Measurements from ENCODE around the gene MPZ. TPM values are rescaled to one million over a fixed set of nuclear protein-coding genes. Genes with fewer than 3 reads are reported as not detected.
A peak's percentile ranks its signal among the peaks of the same experiment; 100 is the strongest.

The MPZ gene
- total RNA-seq, 4 donors from 2014 or later, result 0.84 to 8.7 (median 4.5) TPM

GRCh38 chr1:161314201-161314981 is 4.6 kb upstream of the MPZ start, which contains the start of gene SDHC:
Gene SDHC (plus strand): TSS chr1:161314381. CDS start chr1:161314406, 25 bp downstream.
- TF ChIP-seq POLR2A (IDR thresholded peaks at IDR 0.05) (peak in 1 of 2 donors; percentile 64), CTCF (IDR thresholded peaks at IDR 0.05) (no peak)
- intact Hi-C loops (cut with DNase I; ENCODE audit: low total_unique reads), result no loop called here
- peak within 1 kb of the TSS; percentile 87 for H3K4me3 ChIP-seq (ENCODE audit: low read depth, poor library complexity, severe bottlenecking)
- WGBS, 2 donors, result 1% methylated on average over 37 to 43 of the region's 45 CpGs
- DNase-seq (ENCODE audit: low spot score in 2 of 2), result peak; percentile 85 to 98

- DNase-seq (ENCODE audit: low spot score in 2 of 2), result no peak
- 32 to 34% methylated on average over 28 of the region's 28 CpGs for WGBS, 2 donors
- no peak for TF ChIP-seq CTCF (IDR thresholded peaks at IDR 0.05)
- TF ChIP-seq POLR2A (IDR thresholded peaks at IDR 0.05), result no peak
- H3K4me3 ChIP-seq (ENCODE audit: low read depth, poor library complexity, severe bottlenecking), result peak overlapping the region; percentile 87
- intact Hi-C loops (cut with DNase I; ENCODE audit: low total_unique reads), result no loop called here
These were observed 3.9 kb upstream of the MPZ start for GRCh38 chr1:161313554-161314200.

- no peak for TF ChIP-seq CTCF (IDR thresholded peaks at IDR 0.05)
- TF ChIP-seq POLR2A (IDR thresholded peaks at IDR 0.05), result no peak
- DNase-seq (ENCODE audit: low spot score in 2 of 2), result no peak
- no peak overlapping the region for H3K4me3 ChIP-seq (ENCODE audit: low read depth, poor library complexity, severe bottlenecking)
- intact Hi-C loops (cut with DNase I; ENCODE audit: low total_unique reads), result no loop called here
- 89 to 92% methylated on average over 4 of the region's 4 CpGs for WGBS, 2 donors
These were observed 1.9 kb upstream of the MPZ start for GRCh38 chr1:161311595-161312181.

GRCh38 chr1:161307892-161308638 is 1.7 kb downstream of the MPZ start:
- intact Hi-C loops (cut with DNase I; ENCODE audit: low total_unique reads), result no loop called here
- H3K4me3 ChIP-seq (ENCODE audit: low read depth, poor library complexity, severe bottlenecking), result no peak overlapping the region
- no peak for DNase-seq (ENCODE audit: low spot score in 2 of 2)
- TF ChIP-seq POLR2A (IDR thresholded peaks at IDR 0.05) (no peak), CTCF (IDR thresholded peaks at IDR 0.05) (no peak)
- 57 to 71% methylated on average over 2 of the region's 2 CpGs for WGBS, 2 donors

GRCh38 chr1:161307230-161307768 is 2.5 kb downstream of the MPZ start:
- TF ChIP-seq POLR2A (IDR thresholded peaks at IDR 0.05), result no peak
- TF ChIP-seq CTCF (IDR thresholded peaks at IDR 0.05), result no peak
- intact Hi-C loops (cut with DNase I; ENCODE audit: low total_unique reads), result no loop called here
- DNase-seq (ENCODE audit: low spot score in 2 of 2), result no peak
- no peak overlapping the region for H3K4me3 ChIP-seq (ENCODE audit: low read depth, poor library complexity, severe bottlenecking)
- 82 to 87% methylated on average over 7 of the region's 7 CpGs for WGBS, 2 donors
